HG03439 (cell line): ENCODE results near the gene PPOX.

Experiments
- ATAC-seq: cut with Tn5 transposase; IDR thresholded peaks from one replicate; pipeline ENCODE4 v1.9.1; 2021; ENCODE audit warnings: mild to moderate bottlenecking, moderate library complexity; ENCODE audit not compliant: unreplicated experiment

PPOX gene

GRCh38 chr1:161196521-161197451, 30.6 kb downstream of the PPOX start:
- ATAC-seq: no peak

GRCh38 chr1:161197560-161198193, 31.5 kb downstream of the PPOX start:
- ATAC-seq: no peak

DNA sequence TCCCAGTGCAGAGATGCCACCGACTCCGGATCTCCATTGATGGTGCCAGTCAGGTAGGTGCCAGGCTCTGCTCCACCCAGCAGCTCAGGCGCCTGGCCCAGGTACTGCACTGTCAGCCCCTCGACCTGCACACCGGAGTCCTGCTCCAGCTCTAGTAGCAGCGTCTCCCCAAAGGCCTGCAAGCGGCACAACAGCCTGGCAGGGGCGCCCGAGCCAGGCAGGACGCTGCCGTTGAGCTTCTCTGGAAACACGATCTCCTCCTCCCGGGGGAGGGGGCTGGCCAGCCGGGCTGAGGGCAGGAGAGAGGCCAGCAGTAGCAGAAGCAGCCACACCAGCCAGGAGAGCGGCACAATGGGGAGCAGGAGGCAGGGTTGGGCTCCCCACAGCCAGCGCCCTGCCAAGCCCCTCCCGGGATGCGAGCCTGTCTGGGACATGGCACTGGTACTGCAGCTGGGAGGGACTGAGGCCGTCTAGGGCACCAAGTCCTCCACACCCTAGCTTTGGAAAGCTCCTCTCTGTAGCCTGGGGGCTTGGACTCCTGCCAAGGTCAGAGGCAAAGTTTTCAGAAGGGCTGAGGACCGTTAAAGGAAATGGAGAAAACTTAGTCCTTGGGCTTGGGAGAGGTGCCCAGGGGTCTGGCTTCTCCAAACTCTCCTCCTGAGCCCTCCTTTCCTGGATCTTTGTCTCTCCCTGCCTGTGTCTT, 32.1 kb downstream of the PPOX start:
- no peak for ATAC-seq

GRCh38 chr1:161198897-161199431, 32.7 kb downstream of the PPOX start, which contains the start of gene ADAMTS4:
ADAMTS4 (minus strand) TSS chr1:161199054; CDS start chr1:161198627, 427 bp downstream.
- ATAC-seq: no peak

GRCh38 chr1:161199506-161200139, 33.4 kb downstream of the PPOX start:
- ATAC-seq: no peak

DNA sequence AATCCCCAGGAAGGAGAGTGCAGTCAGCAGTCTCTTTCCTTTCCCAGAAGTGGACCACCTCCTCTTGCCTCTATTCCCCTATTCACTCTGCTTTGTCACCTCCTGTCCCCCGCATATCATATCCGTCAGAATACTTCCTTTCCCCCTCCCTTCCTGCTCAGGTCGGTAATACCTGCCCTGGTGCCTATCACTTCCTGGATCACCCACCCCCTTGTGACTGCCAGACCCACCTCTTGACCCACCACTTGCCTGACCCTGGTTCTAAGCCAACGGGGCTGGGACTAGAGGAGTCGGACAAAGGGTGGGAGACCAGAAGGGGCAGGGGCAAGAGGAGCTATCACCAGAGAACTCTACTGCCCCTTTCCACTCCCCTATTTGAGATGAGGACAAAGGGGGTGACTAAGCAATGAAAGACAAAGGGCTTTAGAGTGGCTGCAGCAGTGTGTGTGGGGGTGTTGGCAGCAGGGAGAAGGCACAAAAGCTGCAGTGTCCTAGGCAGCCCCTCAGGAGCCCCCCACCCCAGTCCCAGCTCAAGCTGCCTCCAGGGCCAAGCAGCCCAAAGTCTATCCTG, 34.3 kb downstream of the PPOX start:
- no peak for ATAC-seq

DNA sequence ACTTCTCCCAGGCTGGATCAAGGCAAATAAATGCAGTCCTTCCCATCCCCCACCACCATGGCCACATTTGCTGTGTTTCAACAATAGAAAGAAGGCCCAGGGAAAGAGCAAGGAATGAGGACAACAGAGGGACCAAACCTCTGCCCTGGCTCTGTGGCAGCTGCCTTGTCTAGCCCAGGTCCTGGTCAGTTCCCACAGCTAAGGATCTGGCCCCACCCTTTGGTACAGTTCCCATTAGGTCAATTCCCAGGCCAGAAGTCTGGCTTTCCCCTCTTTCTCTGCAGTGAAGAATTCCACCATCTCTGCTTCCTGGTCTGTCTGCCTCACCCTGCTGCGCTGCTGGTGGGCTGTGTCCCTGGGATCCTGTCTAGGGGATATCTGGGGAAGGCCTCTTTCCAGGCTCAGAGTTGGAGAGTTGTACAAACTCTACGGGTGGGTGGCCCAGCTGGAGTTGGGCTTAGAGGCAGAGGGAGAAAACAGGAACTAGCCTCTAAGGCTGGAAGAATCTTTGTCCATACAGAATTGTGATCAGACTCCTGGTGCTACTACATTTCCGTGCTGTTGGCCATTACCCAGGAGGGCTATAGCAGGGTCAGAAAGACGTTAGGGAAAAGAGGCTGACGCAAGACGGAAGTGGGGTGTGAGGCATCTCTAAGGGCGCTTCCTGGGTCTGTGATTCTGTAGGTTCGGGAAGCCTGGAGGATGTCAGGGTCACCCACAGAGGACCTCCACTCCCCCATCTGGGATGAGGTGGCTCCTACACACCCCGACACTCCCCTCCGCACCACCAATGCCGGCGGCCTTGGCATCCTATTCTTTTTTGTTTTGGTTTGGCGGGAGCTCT, 35.0 kb downstream of the PPOX start:
- ATAC-seq: no peak

DNA sequence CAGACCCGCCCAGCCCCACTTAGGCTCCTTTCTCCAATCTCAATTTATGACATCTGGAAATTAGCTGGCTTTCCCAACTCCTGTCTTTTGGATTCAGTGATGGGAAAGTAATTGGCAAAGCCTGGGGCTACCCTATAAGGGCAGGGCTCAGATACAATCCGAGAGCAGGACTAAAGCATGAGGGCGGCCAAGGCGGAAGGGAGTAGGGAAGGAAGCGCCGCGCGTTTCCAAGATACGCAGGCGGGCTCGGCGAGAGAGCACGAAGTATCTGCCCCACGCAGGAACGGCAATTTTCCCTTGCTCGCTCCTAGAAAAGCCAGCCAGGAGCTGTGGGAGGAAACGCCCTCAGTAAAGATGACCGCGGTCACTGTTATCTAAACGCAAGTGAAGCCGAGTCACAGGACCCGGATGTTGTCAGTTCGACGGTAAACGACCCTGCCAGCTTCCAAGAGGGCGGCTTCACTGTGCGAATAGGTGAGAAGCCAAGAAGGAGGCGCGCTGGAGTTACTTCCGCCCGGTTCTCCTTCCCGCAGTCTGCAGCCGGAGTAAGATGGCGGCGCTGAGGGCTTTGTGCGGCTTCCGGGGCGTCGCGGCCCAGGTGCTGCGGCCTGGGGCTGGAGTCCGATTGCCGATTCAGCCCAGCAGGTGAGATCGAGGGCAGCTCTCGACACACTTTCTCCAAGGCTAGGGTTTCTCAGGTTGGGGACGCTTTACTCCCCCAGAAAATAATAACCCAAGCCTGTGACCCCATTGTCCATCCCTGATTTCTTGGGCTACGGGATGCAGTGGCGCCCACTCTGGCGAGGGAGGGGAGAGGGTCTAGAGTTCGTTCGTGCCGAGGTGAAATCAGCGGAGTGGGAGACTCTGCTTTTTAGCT, 35.8 kb downstream of the PPOX start, which contains the start of gene NDUFS2:
NDUFS2 (plus strand) TSS at position 532 of the 877 bp plus-strand sequence; CDS start at position 551, 19 bp downstream.
- ATAC-seq: peak; percentile 92

DNA sequence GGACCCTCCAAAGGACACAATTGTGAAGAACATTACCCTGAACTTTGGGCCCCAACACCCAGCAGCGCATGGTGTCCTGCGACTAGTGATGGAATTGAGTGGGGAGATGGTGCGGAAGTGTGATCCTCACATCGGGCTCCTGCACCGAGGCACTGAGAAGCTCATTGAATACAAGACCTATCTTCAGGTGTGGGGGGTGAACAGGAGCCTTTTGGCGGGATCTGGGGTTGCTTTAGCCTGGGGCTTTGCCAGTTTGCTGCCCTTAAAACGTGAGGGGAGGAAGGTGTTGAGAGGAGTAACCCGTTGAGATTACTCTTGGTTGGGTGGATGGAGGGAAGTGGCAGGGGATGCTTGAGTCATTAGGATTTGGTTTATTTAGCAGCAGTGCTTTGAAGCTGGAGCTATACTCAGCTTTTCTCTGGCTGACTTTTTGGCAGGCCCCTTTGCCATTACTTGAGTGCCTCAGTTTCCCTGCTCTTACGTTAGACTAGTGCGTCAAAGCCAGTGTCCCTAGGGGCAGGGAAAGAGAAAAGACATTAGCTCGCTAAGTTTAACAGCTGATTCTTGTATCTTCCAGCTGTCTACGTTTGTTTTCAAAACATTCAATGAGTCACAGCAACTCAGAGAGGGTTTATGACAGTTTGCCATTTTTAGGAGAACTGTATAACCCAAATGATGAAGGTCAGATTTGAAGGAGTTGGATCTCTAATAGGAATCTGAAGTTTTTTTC, 40.4 kb downstream of the PPOX start:
- ATAC-seq: no peak

DNA sequence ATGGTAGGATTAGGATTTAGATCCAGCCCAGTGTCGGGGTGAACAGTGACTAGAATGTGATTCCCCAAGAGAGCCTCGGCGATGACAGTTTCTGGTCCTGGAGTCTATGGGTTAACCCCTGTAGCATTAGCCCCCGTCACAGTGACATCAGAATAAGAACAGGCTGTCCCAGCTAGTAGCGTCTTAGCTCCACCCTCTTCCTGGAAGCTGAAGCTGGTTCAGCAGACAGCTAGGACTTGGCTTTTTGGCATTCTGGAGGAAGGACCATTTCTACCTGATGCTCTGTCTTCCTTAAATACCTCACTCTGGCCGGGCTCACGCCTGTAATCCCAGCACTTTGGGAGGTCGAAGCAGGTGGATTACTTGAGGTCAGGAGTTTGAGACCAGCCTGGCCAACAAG, 40.9 kb downstream of the PPOX start:
- ATAC-seq: no peak

GRCh38 chr1:161209790-161210409, 43.7 kb downstream of the PPOX start:
- peak; percentile 55 for ATAC-seq

DNA sequence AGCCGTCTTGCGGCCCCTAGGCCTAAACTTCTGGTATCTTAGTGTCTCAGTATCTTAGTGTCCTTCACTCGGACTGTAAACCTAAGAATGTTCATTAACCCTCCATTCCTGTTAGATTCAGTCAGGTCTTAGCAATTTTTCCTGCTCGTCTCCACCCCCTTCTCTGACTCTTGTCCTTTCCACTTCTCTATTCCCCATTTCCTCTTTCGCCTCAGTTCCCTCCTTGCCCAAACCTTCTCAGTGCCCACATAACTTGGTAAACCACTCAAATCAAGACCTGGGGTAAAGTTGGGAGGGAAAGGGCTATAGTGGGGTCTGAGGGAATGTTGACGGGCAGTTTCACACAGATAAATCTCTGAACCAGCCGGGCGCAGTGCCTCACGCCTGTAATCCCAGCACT, 48.1 kb downstream of the PPOX start:
- ATAC-seq: no peak

GRCh38 chr1:161215076-161215475, 48.9 kb downstream of the PPOX start, which contains the start of gene FCER1G:
FCER1G (plus strand) TSS chr1:161215295; CDS start chr1:161215322, 27 bp downstream.
- ATAC-seq: no peak

- ATAC-seq: peak; percentile 77
Observed at GRCh38 chr1:161216945-161217712, 50.9 kb downstream of the PPOX start.

DNA sequence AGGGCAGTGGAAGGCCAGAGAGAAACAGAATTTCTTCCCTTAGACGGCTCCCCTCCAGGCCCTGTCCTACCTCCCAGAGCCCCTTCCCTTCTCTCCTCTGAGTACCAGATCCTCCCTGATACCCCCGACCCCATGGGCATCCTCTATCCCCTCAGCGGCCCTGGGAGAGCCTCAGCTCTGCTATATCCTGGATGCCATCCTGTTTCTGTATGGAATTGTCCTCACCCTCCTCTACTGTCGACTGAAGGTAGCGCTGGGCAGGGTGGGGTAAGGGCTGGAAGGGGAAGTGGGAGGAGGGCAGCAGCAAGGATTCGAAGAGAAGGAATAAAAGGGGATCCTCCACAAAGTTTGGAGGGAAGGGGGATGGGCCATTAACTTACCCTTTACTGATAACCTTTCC, 51.6 kb downstream of the PPOX start:
- ATAC-seq: peak; percentile 16

DNA sequence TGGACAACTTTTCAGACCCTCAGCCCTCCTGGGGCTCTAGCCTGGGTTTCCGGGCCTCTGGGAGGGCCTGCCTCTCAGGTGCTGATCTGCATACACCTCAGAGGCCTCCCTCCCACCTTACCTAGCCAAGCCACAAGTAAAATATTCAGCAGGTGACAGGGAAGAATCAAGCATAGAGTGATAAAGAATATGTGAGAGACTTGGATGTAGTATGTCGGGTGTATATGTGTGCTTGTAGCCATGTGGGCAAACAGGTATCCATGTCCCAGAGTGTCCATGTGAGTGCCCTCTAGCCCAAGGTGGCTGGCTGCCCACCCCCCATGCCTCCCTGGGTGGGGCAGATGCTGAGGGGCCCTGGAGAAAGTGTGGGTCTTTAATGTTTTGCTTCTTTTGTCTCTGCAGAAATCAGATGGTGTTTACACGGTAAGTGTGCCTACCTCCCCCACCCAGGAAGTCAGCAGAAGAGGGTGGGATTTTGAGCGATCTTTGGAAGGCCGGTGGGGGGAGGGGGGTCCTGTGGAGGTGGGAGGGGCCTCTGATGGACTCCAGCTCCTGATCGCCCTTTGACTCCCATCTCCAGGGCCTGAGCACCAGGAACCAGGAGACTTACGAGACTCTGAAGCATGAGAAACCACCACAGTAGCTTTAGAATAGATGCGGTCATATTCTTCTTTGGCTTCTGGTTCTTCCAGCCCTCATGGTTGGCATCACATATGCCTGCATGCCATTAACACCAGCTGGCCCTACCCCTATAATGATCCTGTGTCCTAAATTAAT, 52.3 kb downstream of the PPOX start:
- no peak for ATAC-seq
